Activated CD4-positive, alpha-beta T cell treated with anti-CD3 and anti-CD28 coated beads, Interleukin-2, amount 50 U/mL, for 24 hours (primary cell): ENCODE data around the gene ULK4.
"Not testable (repeated sequence)": the region's sequence is repeated elsewhere in the genome, so short reads cannot be mapped to it uniquely, and the experiment has no call there.

Experiments
- DNase-seq, 2 donors: peaks; one replicate each; pipeline ENCODE4 v3.0.0-alpha.2; 2020; ENCODE audit warnings: low read depth in 1 of 2, low spot score in 1 of 2

The ULK4 gene

DNA sequence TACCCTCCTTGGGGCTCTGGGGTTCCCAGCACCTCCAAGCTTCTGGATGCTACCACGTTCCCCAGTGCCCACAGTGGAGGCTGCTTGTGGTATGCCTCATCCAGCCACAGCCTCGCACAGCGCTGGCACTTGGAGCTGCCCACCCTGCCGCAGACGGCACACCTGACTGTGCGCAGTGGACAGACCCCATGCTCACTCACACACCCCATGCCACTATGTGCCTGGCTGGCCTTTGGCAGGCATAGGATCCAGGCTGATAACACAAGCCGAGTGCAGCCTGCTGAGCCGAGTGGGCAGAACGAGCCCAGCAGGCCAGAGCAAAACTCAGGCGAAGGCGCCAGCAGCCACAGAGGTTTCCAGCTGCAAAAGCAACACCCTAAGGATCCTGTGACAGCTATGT is 311.5 kb downstream of the ULK4 start:
- no peak for DNase-seq

DNA sequence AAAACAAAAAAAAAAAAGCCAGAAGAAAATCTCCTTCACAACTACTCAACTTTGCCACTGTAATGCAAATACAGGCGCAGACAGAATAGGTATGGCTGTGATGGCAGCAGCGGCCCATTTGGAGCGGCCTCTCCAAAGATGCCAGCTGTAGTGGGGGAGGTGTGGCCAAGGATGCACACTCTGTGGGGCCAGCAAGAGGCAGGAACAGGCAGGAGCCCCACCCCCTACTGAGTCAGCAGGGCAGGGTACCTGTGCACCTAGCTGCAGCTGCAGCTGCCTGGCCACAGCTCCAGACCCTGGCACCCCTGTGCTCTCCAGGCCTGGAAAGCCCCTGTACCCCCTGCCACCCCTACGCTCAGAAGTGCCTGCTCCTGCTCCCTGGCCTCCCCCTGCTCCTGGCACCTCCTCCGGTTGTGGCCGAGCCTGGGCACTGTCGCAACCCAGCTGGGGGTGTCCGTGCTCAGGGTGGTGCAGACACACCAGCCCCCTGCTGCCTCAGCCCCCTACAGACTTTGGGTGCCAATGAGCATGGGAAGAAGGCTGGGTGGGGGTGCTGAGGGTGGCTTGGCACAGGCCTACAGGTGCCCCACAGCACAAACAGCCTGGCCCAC is 312.7 kb downstream of the ULK4 start:
- no peak for DNase-seq

DNA sequence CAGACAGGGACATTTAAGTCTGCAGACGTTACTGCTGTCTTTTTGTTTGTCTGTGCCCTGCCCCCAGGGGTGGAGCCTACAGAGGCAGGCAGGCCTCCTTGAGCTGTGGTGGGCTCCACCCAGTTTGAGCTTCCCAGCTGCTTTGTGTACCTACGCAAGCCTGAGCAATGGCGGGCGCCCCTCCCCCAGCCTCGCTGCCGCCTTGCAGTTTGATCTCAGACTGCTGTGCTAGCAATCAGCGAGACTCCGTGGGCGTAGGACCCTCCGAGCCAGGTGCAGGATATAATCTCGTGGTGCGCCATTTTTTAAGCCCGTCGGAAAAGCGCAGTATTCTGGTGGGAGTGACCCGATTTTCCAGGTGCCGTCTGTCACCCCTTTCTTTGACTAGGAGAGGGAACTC is 314.2 kb downstream of the ULK4 start:
- not testable (repeated sequence) for DNase-seq

DNA sequence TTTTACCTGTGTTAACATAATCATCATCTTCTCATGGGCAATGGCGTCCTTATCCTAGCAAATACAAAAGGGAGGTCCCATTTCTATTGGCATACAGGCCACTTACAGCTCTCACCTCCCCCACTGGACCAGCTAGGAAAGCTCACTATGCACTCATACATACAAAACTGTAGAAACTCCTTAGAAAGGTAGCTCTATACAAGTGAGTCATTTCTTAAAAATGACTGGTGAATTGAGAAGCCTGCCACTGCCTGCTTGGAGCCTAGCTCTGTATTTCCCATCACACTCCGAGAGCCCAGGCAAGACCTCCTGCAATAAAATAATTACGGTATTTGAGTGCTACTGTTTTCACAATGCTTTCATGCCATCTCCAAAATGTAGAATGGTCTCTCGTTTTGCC is 321.8 kb downstream of the ULK4 start:
- DNase-seq: no peak

DNA sequence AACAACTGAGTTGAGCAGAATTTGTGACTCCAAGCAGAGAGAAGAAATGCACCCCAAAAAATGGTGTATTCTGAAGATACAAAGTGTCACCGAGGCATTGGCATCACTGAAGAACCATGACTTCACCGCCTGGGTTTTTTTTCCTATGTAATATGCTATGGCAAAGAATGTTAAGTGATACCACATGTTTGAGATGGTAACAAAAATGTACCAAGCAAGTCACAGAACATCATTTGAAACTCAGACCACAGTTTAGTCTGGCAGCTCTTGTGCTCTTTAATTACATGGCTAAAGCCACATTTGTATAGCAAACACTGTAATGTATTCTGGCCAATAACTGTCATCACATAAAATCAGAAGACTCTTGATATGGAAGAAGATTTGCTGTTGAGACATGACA is 323.5 kb downstream of the ULK4 start:
- no peak for DNase-seq

DNA sequence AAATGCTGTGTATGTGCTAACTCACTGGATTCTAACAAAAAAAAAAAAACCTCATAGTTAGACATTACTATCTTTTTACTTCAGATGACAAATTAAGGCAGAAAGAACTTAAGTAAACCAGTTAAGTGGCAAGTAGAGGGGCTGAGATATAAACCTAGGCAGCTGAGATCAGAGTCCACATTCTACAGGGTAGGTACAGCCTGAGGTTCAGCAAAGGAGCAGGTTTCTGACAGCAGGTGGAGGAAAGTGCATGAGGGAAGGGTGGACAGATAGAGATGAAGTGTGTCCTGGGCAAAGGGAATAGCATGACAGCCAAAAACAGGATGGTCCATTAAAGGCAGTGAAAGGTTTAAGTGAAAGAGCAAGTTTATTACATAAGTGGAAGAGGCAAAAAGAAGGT is 329.2 kb downstream of the ULK4 start:
- DNase-seq: no peak

DNA sequence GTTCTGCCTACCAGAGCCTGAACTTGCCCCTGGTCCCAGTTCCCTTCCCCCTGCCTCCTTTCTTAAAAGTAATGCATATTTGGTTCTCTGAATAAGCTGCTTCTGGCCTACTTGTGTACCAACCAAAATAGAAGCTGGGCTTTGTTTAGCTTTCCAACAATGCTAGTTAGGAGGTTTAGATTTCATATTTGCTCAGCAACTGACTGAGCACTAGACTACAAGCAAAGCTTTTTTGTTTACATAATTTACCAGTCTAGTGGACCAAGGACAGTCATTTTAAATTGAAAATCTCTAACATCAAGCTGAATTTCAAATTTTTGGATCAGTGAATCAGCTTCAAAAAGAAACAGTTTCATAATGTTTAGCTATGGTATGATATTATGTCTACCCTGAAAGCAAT is 331.2 kb downstream of the ULK4 start:
- no peak for DNase-seq

DNA sequence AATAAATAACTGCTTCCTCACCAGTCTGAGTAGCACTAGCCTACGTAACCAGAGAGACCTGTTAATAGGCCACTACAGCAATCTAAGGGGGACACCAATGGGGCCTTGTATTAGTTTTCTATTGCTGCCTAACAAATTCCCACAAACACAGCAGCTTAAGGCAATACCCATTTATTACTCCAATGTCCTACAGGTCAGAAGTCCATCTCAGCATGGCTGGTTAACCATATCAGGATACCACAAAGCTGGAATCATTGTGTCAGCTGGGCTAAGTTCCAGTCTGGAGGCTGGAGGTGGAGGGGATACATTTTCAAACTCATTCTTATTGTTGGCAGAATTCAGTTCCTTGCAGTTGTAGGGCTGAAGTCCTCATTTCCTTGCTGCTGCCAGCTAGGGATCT is 331.9 kb downstream of the ULK4 start:
- no peak for DNase-seq

DNA sequence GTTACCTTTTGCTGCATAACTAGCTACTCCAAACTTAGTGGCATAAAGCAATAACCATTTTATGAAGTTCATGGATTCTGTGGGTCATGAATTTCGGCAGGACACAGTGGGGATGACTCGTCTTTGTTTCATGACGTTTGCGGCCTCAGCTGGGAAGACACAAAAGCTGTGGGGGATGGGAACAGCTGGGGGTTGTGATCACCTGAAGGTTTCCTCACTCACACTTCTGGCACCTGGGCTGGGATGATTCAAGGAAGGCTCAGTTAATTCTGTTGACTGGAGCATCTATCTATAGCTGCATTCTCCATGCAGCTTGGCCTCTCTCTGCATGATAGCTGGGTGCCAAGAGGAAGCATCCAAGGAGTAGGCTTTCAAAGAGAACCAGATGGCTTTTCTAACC is 332.8 kb downstream of the ULK4 start:
- no peak for DNase-seq

DNA sequence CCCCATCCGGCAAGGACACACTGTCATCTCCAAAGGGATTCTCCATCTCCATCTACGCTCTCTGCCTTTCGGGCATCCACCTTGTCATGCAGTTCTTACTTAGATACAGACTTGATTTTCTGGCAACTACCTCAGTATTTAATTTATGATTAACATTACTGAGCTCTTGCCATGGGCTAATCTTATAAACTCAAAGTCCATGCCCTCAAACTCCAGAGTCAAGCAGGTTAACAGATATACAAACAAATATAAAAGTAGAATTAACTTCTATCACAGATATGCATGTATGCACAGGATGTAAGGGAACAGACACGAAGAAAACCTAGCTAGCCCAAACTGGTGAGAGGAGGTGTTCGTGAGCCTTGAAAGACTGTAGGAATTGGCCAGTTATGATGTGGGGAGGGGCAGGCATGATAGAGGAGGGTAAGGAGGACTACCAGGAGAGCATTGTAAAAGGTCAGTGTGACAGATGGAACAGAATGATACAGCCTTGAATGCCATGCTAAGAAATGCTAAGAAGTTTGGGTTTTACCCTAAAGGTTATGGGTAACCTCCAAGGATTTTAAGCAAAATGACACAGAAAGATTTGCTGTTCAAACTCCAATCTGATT is 334.3 kb downstream of the ULK4 start:
- no peak for DNase-seq

DNA sequence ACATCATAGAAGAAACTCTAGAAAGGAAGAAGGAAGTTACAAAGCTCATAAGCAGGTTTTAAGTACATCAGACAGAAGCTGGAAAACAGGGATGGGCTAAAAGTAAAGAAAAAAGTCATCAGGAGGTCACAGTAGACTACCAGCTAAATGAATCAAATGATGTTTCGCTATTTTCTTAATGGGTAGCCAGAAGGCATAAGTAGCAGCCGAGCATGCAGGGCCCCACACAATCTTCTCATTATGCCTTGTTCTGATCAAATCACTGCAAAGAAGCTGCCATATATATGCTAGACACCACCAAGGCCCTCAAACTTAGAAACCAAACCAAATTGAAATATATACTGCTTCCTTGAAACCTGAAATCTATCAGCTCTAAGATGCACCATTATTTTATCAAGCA is 349.1 kb downstream of the ULK4 start:
- DNase-seq: no peak

DNA sequence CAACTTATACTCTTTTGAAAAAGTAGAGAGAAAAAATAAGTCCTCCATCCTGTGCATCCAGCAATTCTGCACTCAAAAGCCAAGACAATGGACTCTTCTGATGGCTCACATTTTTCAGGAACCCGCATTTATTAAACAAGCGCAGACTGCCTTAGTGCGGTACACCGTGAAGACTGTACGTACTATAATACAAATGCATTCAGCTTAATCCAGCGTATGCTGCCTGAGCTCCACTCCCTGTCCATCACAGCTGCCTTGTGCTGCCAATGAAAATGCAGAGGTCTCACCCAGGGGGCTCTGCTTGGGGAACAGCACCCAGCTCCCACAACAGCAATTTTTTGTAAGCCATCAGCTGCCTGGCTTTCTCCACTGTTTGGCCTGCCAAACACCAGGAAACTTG is 350.9 kb downstream of the ULK4 start:
- DNase-seq: no peak

DNA sequence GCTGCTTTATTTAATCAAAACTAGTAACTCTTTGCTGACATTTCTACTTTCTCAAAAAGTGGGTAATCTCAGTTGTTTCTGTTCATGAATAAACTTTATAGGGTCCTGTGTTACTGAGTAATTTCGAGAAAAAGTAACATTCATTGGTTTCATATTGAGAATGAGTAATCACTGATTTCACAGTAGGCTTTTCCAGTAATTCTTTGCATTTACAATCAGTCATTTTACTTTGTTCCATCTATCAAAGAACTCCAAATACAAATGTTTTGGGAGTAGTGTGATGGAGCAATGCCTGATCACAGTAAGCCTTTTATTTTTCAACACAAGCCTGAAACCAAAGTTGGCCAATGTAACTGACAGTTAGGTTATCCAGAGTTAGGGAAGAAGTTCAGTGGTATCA is 353.6 kb downstream of the ULK4 start:
- DNase-seq: no peak

DNA sequence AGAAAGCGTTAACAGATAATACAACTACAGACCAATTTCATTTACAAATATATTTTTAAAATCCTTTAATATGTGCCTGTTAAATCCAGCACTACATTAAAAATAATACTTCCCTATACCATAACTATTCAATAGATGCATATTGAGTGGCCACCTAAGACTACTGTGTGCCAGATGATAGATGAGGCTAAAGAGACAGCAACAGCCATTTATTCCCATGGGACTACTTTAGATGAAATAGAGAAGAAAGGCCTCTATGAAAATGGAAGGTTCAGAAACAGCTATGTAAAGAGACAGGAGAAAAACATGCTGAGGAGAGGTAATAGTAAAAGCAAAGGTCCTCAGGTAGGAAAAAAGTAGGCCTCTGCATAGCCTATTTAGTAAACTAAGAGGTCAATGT is 358.1 kb downstream of the ULK4 start:
- no peak for DNase-seq

DNA sequence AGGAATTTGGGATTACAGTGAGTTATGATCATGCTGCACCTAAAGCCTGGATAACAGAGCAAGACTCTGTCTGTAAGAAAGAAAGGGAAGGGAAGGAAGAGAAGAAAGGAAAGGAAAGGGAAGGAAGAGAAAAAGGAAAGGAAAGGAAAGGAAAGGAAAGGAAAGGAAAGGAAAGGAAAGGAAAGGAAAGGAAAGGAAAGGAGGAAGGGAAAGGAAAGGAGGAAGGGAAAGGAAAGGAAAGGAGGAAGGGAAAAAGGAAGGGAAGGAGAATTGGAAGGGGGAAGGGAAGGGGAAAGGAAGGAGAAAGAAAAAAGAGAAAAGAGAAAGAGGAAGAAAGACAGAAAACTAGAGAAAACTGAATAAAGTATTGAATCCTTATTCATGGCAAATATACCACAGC is 359.8 kb downstream of the ULK4 start:
- DNase-seq: no peak

DNA sequence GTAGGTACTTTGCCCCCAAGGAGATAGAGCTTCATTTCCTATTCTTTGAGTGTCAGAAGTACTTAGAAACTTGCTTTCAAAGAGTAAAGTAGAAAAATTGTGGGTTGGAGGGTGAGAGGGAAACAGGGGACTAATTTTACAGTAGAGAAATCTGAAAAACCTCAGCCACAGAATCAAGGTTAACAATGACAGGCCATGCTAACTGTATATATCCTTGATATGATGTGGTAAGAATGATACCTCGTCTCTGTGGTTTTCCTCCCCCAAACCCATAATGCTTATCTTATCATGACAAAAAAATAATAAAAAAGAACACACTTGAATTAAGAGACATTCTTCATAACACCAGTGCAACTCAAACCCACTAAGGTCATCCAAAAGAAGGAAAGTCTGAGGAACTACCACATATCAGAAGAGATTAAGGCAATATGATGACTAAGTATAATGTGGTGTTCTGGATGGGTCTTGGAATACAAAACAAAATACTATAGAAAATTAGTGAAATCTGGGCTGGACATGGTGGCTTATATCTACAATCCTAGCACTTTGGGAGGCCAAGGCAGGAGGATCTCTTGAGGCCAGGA is 360.4 kb downstream of the ULK4 start:
- DNase-seq: no peak

DNA sequence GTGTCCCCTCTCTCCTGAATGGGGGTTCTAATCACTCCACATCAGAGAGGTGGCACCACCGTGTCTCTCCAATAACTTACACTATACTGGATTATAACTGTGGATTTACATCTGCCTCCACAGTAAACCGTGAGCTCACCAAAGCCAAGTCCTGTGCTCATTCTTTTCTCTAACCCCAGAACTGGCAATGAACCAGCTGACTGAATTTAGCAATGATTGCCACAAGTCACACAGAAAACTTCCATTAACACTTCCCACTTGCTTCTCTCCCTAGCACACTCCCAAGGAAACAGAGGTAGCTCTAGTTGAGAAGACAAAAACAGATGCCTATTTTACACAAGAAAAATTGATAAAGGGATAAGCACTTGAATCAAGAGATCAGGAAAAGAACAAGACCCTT is 361.3 kb downstream of the ULK4 start:
- no peak for DNase-seq

DNA sequence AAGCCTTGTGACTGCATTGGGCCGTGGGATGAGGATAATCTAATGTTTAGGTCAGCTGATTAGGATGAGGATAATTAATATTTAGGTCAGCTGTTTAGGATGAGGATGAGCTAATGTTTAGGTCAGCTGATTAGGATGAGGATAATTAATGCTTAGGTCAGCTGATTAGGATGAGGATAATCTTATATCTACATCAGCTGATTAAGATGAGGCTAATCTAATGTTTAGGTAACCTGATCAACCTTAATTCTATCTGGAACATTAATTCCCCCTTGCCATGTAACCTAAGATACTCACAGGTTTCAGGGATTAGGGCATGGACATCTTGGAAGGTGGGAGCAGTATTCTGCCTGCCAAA is 362.8 kb downstream of the ULK4 start:
- DNase-seq: no peak

DNA sequence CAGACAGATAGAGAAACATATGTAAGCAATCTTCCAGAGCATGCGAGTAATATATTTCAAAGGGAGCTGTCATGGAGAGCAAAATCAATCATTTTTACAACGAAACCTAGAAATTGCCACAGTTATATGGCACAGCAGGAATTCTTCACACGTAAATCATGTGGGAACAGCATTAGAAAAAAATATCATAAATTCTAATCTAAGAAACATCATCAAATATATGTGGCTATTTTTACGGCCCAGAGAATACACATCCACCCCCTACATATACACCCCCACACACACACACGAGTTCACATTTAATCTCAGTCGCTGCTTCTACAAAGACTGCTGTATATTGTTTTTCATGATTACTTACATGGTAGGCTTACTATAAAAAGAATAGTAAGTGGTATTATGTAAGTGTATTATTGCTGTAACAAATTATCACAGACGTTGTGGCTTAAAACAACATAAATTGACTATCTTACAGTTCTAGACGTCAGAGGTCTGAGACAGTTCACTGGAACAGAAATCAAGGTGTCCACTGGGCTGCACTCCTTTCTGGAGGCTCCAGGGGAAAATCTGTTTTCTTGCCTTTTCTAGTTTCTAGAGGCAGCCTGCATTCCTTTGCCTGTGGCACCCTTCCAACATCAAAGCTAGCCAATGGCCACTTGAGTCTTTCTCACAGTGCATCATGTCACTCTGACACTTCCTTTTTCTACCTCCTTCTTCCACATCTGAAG is 363.3 kb downstream of the ULK4 start:
- DNase-seq: no peak

DNA sequence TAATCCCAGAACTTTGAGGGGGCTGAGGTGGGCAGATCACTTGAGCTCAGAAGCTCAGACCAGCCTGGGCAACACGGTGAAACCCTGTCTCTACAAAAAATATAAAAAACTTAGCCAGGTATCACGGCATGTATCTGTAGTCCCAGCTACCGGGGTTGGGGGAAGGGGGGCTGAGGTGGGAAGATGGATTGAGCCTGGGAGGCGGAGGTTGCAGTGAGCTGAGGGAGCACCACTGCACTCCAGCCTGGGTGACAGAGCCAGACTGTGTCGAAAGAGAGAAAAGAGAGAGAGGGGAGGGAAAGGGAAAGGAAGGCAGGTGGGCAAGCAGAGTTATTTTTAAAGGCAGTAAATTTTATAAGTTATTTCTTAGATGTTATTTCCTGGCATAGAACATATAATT is 368.1 kb downstream of the ULK4 start:
- DNase-seq: no peak

DNA sequence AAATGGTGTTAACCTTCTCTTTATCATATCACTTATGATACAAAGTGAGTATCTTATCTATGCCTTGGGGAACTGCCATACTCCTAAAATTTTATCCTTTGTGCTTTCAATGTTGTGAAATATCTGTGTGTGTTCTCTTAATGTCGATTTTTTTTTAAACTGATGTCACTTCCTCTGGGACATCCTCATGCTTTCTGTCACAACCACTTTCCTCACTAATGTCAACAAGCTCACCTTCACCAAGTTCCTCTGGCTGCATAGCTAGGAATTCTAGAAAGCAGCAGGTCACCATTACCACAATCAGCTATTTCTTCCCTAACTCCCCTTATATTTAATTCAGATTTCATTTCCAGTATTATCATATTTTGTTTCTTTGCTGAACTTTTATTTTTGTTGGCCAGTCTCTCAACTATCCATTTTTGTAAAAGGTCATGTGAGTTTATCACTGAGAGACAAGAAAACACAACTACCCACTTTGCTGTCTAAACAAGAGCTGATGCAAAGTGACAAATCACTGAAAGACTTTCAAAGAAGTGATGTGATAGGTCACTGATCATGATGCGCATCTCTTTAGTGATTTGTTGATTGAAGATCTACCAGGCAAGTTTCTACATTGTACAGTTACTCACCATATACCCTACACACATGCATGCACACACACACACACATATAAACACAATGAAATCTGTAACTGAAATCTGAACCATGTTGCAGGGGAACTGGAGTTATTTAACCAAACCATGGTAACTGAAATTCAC is 369.0 kb downstream of the ULK4 start:
- no peak for DNase-seq

DNA sequence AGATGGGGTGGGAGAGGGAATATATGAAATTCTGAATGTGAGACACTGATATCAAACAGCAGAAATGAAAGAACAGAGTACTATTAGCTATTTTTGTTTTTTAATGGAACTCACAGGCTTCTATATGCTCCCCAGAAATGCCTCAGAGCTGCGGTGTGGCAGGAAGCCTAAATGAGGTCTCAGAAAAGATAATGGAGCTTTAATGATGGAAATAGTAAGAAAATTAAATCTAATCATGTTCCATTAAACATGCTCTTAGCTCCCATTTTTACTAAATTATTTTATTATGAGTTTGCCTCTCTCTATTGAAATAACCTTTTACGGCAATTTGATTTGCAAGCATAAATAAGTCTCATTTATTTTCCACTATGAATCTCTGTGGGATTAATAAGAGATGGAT is 378.9 kb downstream of the ULK4 start:
- no peak for DNase-seq
